Nephron progenitor cell (in vitro differentiated cells): ENCODE data around the gene CARD6.
A peak's percentile ranks its signal among the peaks of the same experiment; 100 is the strongest.
"Not testable (repeated sequence)": the region's sequence is repeated elsewhere in the genome, so short reads cannot be mapped to it uniquely, and the experiment has no call there.

Experiments
- DNase-seq: peaks from one replicate; pipeline ENCODE4 v3.0.0; 2021
- H3K27ac Mint-ChIP-seq: 2 replicates; pipeline ENCODE4 v1.8.0; 2021; ENCODE audit warnings: mild to moderate bottlenecking, moderate library complexity, mixed read lengths
- H3K27me3 Mint-ChIP-seq: 2 replicates; pipeline ENCODE4 v1.8.0; 2021; ENCODE audit warnings: mild to moderate bottlenecking, low read depth, mixed read lengths; ENCODE audit not compliant: poor library complexity
- H3K36me3 Mint-ChIP-seq: 2 replicates; pipeline ENCODE4 v1.8.0; 2021; ENCODE audit warnings: low read depth, mixed read lengths
- H3K4me1 Mint-ChIP-seq: 2 replicates; pipeline ENCODE4 v1.8.0; 2021; ENCODE audit warnings: mixed read lengths
- H3K4me3 Mint-ChIP-seq: 2 replicates; pipeline ENCODE4 v1.8.0; 2021; ENCODE audit warnings: mild to moderate bottlenecking, moderate library complexity, mixed read lengths
- H3K9me3 Mint-ChIP-seq: 2 replicates; pipeline ENCODE4 v1.8.0; 2021; ENCODE audit warnings: mild to moderate bottlenecking, moderate library complexity, mixed read lengths
- CTCF ChIP-seq: fragments of 200-600 bp; sonication (generic); IDR thresholded peaks from 2 replicates; pipeline ENCODE4 v1.5.0; 2021; ENCODE audit warnings: antibody characterized with exemption

CARD6 gene

GRCh38 chr5:40844565-40844964 is 3.4 kb downstream of the CARD6 start:
- no peak overlapping the region for H3K4me3 Mint-ChIP-seq
- DNase-seq = no peak
- H3K27me3 Mint-ChIP-seq = peaks cover 18% of the 10 kb centered on the region
- H3K27ac Mint-ChIP-seq = no peak overlapping the region
- no peak for TF ChIP-seq CTCF
- peaks cover 6% of the 10 kb centered on the region for H3K4me1 Mint-ChIP-seq
- H3K36me3 Mint-ChIP-seq = no peaks in the 10 kb centered on the region
- no peaks in the 10 kb centered on the region for H3K9me3 Mint-ChIP-seq

- TF ChIP-seq CTCF = no peak
- Mint-ChIP-seq H3K27ac (peak overlapping the region; percentile 55), H3K4me3 (no peak overlapping the region), H3K4me1 (peaks cover 3% of the 10 kb centered on the region), H3K9me3 (no peaks in the 10 kb centered on the region), H3K36me3 (no peaks in the 10 kb centered on the region), H3K27me3 (peaks cover 21% of the 10 kb centered on the region)
- DNase-seq = no peak
These were observed 5.2 kb downstream of the CARD6 start for GRCh38 chr5:40846371-40846770.

DNA sequence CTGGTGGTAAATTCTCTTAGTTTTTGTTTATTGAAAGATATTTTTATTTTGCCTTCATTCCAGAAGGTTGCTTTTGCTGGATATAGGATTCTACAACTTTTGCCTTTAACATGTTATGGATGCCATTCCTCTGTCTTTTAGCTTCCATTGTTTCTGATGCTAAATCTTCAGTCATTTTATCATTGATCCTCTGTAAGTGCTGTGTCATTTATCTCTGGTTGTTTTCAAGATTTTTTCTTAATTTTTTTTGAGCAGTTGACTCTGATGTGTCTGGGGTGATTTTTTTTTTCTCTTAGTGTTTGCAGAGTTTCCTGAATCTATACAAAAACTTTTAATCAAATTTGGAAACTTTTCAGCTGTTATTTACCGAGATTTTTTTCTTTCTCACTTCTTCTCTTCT is 6.4 kb downstream of the CARD6 start:
- Mint-ChIP-seq H3K36me3 (no peaks in the 10 kb centered on the region), H3K4me1 (no peaks in the 10 kb centered on the region), H3K27ac (no peak overlapping the region), H3K9me3 (no peaks in the 10 kb centered on the region), H3K27me3 (peaks cover 23% of the 10 kb centered on the region), H3K4me3 (no peak overlapping the region)
- DNase-seq = no peak
- no peak for TF ChIP-seq CTCF

GRCh38 chr5:40853632-40854192 is 12.5 kb downstream of the CARD6 start:
- TF ChIP-seq CTCF = no peak
- DNase-seq = no peak
- Mint-ChIP-seq H3K27me3 (peaks cover 13% of the 10 kb centered on the region), H3K4me3 (no peak overlapping the region), H3K27ac (no peak overlapping the region), H3K36me3 (no peaks in the 10 kb centered on the region), H3K4me1 (no peaks in the 10 kb centered on the region), H3K9me3 (no peaks in the 10 kb centered on the region)

DNA sequence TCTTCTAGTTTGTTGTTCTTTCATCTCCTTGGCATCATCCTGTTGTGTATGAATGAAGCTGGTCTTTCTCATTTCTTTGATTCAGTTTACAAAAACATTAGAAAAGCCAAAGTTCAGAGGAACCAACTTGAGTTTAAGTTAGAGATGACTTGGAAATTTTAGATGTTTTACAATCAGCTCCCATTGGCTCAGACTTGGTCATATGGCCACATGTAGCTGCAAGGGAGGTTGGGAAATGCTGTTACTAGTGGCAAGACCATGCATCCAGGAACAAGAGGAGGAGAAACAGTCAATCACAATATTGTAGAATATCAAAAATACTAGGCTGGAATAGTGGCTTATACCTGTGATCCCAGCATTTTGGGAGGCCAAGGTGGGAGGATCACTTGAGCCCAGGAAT is 19.5 kb downstream of the CARD6 start:
- Mint-ChIP-seq H3K27me3 (no peaks in the 10 kb centered on the region), H3K36me3 (peaks cover 8% of the 10 kb centered on the region), H3K4me1 (no peaks in the 10 kb centered on the region), H3K4me3 (no peak overlapping the region), H3K27ac (no peak overlapping the region), H3K9me3 (peaks cover 21% of the 10 kb centered on the region)
- no peak for DNase-seq
- TF ChIP-seq CTCF = no peak

GRCh38 chr5:40865004-40865403 is 23.8 kb downstream of the CARD6 start:
- H3K4me1 Mint-ChIP-seq = peaks cover 13% of the 10 kb centered on the region
- H3K4me3 Mint-ChIP-seq, H3K36me3 Mint-ChIP-seq, H3K27me3 Mint-ChIP-seq, H3K27ac Mint-ChIP-seq, DNase-seq: not testable (repeated sequence)
- H3K9me3 Mint-ChIP-seq = peaks cover 21% of the 10 kb centered on the region
